HL-60 (cell line): ENCODE measurements around the gene NPHP4.

Source experiments
- DNase-seq, 2 experiments: peaks; one replicate each; pipeline ENCODE4 v3.0.0-alpha.2; 2010 to 2020; ENCODE audit warnings: low read depth in 1 of 2, low spot score in 1 of 2
- H3K27ac ChIP-seq: fragments of 250-450 bp; sonication (Bioruptor Pico); replicated peaks from 2 replicates; pipeline ENCODE4 v1.5.1; 2020; ENCODE audit warnings: mild to moderate bottlenecking, moderate library complexity
- H3K27me3 ChIP-seq: fragments of 250-450 bp; sonication (Bioruptor Pico); 2 replicates; pipeline ENCODE4 v1.5.1; 2021; ENCODE audit warnings: mild to moderate bottlenecking, moderate library complexity; ENCODE audit not compliant: insufficient read depth, poor library complexity, severe bottlenecking
- H3K4me3 ChIP-seq: replicated peaks from 2 replicates; pipeline ENCODE4 v1.5.1; 2011; ENCODE audit warnings: mild to moderate bottlenecking, control low read depth, low read length; ENCODE audit not compliant: insufficient read depth
- CTCF ChIP-seq: IDR thresholded peaks from one replicate; pipeline ENCODE4 v1.5.1; 2011; ENCODE audit warnings: low read length, control low read depth, inconsistent platforms; ENCODE audit not compliant: insufficient read depth
- GABPA ChIP-seq: IDR thresholded peaks from 2 replicates; pipeline ENCODE4 v1.6.1; 2012; ENCODE audit warnings: low read depth
- POLR2AphosphoS5 ChIP-seq: IDR thresholded peaks from 2 replicates; pipeline ENCODE4 v1.6.1; 2012; ENCODE audit warnings: low read depth
- SPI1 ChIP-seq: IDR thresholded peaks from 2 replicates; pipeline ENCODE4 v1.6.1; 2012; ENCODE audit warnings: low read depth, mild to moderate bottlenecking, borderline replicate concordance
- TF ChIP-seq, protein P1 (sequence below): IDR thresholded peaks from 2 replicates; pipeline ENCODE4 v1.6.1; 2012; ENCODE audit warnings: low read depth; ENCODE audit not compliant: insufficient replicate concordance

The NPHP4 gene

DNA sequence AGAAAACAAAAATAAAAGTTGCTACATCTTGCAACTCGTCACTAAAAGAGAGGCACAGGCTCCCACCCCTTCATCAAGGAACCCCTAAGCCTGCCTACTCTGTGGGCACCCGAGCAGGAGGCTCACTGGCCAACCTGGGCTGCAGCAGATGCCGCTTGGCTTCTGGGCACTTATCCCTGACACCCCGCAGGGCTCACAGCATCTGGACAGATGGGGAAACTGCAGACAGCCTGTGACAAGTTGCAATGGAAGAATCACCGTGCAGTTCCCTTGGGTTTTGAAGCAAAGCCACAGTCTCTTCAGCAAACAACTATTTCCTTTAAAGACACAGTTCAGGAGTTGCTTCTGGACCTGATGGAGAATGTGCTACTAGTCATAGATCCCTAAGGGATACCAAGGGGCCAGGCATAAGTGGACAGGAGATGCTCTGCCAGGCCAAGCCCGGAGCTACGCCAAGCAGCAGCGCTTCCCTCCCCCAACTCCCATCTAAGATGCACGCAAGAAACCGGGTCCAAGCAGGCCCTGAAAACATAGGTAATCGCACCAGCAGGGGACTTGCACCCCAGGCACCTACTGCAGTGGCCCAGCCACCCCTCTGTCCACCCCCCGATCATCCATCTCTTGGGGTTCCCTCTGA lies 170.6 kb downstream of the NPHP4 start:
- Histone ChIP-seq H3K4me3 (no peak overlapping the region), H3K27ac (no peak overlapping the region), H3K27me3 (no peaks in the 10 kb centered on the region)
- TF ChIP-seq POLR2AphosphoS5 (no peak), GABPA (no peak), SPI1 (no peak), CTCF (no peak)
- TF ChIP-seq, protein P1, sequence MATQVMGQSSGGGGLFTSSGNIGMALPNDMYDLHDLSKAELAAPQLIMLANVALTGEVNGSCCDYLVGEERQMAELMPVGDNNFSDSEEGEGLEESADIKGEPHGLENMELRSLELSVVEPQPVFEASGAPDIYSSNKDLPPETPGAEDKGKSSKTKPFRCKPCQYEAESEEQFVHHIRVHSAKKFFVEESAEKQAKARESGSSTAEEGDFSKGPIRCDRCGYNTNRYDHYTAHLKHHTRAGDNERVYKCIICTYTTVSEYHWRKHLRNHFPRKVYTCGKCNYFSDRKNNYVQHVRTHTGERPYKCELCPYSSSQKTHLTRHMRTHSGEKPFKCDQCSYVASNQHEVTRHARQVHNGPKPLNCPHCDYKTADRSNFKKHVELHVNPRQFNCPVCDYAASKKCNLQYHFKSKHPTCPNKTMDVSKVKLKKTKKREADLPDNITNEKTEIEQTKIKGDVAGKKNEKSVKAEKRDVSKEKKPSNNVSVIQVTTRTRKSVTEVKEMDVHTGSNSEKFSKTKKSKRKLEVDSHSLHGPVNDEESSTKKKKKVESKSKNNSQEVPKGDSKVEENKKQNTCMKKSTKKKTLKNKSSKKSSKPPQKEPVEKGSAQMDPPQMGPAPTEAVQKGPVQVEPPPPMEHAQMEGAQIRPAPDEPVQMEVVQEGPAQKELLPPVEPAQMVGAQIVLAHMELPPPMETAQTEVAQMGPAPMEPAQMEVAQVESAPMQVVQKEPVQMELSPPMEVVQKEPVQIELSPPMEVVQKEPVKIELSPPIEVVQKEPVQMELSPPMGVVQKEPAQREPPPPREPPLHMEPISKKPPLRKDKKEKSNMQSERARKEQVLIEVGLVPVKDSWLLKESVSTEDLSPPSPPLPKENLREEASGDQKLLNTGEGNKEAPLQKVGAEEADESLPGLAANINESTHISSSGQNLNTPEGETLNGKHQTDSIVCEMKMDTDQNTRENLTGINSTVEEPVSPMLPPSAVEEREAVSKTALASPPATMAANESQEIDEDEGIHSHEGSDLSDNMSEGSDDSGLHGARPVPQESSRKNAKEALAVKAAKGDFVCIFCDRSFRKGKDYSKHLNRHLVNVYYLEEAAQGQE, result no peak
- no peak for DNase-seq

GRCh38 chr1:5820026-5820421 lies 172.2 kb downstream of the NPHP4 start:
- no peak for TF ChIP-seq POLR2AphosphoS5
- TF ChIP-seq SPI1, result no peak
- TF ChIP-seq CTCF, result no peak
- TF ChIP-seq GABPA, result no peak
- no peak for DNase-seq
- Histone ChIP-seq H3K27me3 (no peaks in the 10 kb centered on the region), H3K4me3 (no peak overlapping the region), H3K27ac (no peak overlapping the region)

DNA sequence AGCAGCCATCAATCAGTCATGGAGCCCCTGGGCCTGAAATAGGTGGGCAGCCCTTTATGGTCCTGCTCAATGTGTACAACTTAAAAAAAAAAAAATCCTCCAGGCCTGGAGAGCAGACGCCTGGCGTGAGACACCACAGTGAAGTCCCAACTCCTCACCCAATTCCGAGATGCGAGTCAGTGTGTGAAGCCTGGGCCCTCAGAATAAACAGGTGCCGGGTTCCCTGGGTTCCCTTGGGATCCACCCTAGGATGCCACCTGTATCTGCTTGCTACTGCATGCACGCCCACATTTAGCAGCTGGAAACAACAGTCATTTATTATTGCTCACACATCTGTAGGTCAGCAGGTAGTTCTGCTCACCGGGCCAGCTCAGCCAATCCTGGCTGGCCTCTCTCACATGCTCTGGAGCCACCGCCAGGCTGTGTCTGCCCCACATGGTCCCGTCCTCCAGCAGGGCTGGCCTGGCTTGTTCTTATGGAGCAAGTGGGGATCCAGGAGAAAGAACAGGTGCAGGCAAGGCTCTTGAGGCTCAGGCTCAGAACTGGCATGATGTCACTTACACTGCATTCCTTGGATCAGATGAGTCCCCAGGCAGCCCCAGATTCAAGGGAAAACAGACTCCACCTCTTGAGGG lies 172.7 kb downstream of the NPHP4 start:
- H3K27ac ChIP-seq, result no peak overlapping the region
- no peak overlapping the region for H3K4me3 ChIP-seq
- no peaks in the 10 kb centered on the region for H3K27me3 ChIP-seq
- TF ChIP-seq POLR2AphosphoS5, result no peak
- TF ChIP-seq, protein P1, result no peak
- TF ChIP-seq GABPA, result no peak
- no peak for TF ChIP-seq CTCF
- TF ChIP-seq SPI1, result no peak
- no peak for DNase-seq

- no peak for TF ChIP-seq POLR2AphosphoS5
- TF ChIP-seq GABPA, result no peak
- no peak for TF ChIP-seq CTCF
- TF ChIP-seq, protein P1, result no peak
- TF ChIP-seq SPI1, result no peak
- Histone ChIP-seq H3K4me3 (no peak overlapping the region), H3K27me3 (no peaks in the 10 kb centered on the region), H3K27ac (no peak overlapping the region)
- DNase-seq, result no peak
Observed at GRCh38 chr1:5818755-5819154, 173.5 kb downstream of the NPHP4 start.
